Rectal smooth muscle tissue (tissue), 1 donor: ENCODE data around the gene PHOSPHO1.
"Not testable (repeated sequence)": the region's sequence is repeated elsewhere in the genome, so short reads cannot be mapped to it uniquely, and the experiment has no call there.

Experiments used
- H3K27ac ChIP-seq: one replicate; pipeline ENCODE4 v1.7.0; 2013; ENCODE audit warnings: low read depth, low read length, inconsistent platforms
- H3K27me3 ChIP-seq: one replicate; pipeline ENCODE4 v1.7.0; 2013; ENCODE audit warnings: low read length; ENCODE audit not compliant: control insufficient read depth, insufficient read depth
- H3K36me3 ChIP-seq: one replicate; pipeline ENCODE4 v1.7.0; 2013; ENCODE audit warnings: low read length; ENCODE audit not compliant: control insufficient read depth, insufficient read depth
- H3K4me1 ChIP-seq: one replicate; pipeline ENCODE4 v1.7.0; 2013; ENCODE audit warnings: low read length; ENCODE audit not compliant: control insufficient read depth, insufficient read depth
- H3K4me3 ChIP-seq: one replicate; pipeline ENCODE4 v1.7.0; 2013; ENCODE audit warnings: low read length
- H3K9ac ChIP-seq: one replicate; pipeline ENCODE4 v1.7.0; 2013; ENCODE audit warnings: low read length

PHOSPHO1 gene, protein sequence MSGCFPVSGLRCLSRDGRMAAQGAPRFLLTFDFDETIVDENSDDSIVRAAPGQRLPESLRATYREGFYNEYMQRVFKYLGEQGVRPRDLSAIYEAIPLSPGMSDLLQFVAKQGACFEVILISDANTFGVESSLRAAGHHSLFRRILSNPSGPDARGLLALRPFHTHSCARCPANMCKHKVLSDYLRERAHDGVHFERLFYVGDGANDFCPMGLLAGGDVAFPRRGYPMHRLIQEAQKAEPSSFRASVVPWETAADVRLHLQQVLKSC

GRCh38 chr17:49230636-49231562 is at the start of gene PHOSPHO1:
PHOSPHO1 (minus strand) TSS chr17:49230787; CDS start chr17:49226691, 4,096 bp downstream.
- Histone ChIP-seq H3K27me3 (peaks cover 8% of the 10 kb centered on the region), H3K4me3 (peak within 1 kb of the TSS; percentile 85), H3K4me1 (no peaks in the 10 kb centered on the region), H3K27ac (no peak within 1 kb of the TSS), H3K36me3 (no peaks in the 10 kb centered on the region), H3K9ac (peak within 1 kb of the TSS; percentile 43)

- Histone ChIP-seq H3K27me3 (no peaks in the 10 kb centered on the region), H3K9ac (no peak overlapping the region), H3K4me3 (no peak overlapping the region)
Measured at GRCh38 chr17:49280061-49280460, 49.5 kb upstream of the PHOSPHO1 start.

GRCh38 chr17:49279263-49280015 is 48.9 kb upstream of the PHOSPHO1 start:
- H3K4me1 ChIP-seq, H3K27ac ChIP-seq, H3K27me3 ChIP-seq, H3K36me3 ChIP-seq, H3K4me3 ChIP-seq, H3K9ac ChIP-seq: not testable (repeated sequence)

More at GRCh38 chr17:49280061-49280460, 49.5 kb upstream of the PHOSPHO1 start:
- H3K27ac ChIP-seq = no peak overlapping the region
- H3K36me3 ChIP-seq = no peaks in the 10 kb centered on the region
- H3K4me1 ChIP-seq = no peaks in the 10 kb centered on the region

- no peak overlapping the region for H3K9ac ChIP-seq
- H3K27ac ChIP-seq = no peak overlapping the region
- no peak overlapping the region for H3K4me3 ChIP-seq
- no peaks in the 10 kb centered on the region for H3K27me3 ChIP-seq
- H3K36me3 ChIP-seq = no peaks in the 10 kb centered on the region
- no peaks in the 10 kb centered on the region for H3K4me1 ChIP-seq
Measured at GRCh38 chr17:49278076-49278475, 47.5 kb upstream of the PHOSPHO1 start.

DNA sequence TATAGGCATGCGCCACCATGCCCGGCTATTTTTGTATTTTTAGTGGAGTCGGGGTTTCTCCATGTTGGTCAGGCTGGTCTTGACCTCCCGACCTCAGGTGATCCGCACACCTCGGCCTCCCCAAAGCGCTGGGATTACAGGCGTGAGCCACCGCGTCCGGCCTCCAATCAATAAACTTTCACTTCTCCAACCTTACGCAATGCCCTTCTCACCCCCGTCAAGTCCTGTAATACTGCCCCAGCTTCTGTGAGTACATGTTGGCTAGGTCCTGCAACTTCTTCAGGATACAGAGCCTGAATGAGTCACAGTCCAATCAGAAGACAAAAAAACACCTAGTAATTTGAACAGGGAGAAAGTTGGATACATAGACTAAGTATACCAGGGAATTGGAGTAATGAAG is 47.1 kb upstream of the PHOSPHO1 start:
- Histone ChIP-seq H3K36me3 (no peaks in the 10 kb centered on the region), H3K27ac (no peak overlapping the region), H3K4me3 (no peak overlapping the region), H3K4me1 (no peaks in the 10 kb centered on the region), H3K9ac (no peak overlapping the region), H3K27me3 (no peaks in the 10 kb centered on the region)

DNA sequence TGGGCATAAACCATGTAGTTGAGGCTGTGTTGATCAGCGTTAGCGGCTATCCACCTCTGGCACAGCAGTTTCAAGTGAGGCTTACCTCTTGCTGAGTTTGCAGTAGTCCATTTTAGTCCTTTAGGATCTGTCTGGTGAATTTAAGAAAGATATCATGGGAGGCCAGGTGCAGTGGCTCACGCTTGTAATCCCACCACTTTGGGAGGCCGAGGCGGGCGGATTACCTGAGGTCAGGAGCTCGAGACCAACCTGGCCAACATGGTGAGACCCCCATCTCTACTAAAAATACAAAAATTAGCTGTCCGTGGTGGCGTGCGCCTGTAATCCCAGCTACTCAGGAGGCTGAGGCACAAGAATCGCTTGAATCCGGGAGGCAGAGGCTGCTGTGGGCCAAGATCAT is 45.4 kb upstream of the PHOSPHO1 start:
- H3K4me1 ChIP-seq, H3K9ac ChIP-seq, H3K27ac ChIP-seq, H3K4me3 ChIP-seq, H3K27me3 ChIP-seq, H3K36me3 ChIP-seq: not testable (repeated sequence)

DNA sequence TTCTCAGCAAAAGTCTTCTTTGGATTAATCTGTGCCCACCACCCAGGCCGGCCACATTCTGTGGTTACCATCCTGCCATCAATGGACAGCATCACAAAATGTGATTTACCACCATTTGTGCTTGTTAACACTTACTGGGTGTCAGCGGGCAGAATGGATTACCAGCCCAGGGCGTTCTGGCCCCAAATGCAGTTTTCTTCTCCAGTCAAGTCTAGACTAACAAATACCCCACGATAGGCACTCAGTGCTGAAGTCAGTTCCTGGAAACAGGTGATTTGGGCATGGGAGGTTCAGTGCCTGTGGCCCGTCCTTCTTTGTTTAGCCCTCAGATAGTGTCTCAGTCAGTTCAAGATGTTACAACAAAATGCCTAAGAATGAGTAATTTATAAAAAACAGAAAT is 38.8 kb upstream of the PHOSPHO1 start:
- Histone ChIP-seq H3K27ac (no peak overlapping the region), H3K9ac (no peak overlapping the region), H3K4me3 (no peak overlapping the region), H3K4me1 (no peaks in the 10 kb centered on the region), H3K27me3 (no peaks in the 10 kb centered on the region), H3K36me3 (no peaks in the 10 kb centered on the region)

DNA sequence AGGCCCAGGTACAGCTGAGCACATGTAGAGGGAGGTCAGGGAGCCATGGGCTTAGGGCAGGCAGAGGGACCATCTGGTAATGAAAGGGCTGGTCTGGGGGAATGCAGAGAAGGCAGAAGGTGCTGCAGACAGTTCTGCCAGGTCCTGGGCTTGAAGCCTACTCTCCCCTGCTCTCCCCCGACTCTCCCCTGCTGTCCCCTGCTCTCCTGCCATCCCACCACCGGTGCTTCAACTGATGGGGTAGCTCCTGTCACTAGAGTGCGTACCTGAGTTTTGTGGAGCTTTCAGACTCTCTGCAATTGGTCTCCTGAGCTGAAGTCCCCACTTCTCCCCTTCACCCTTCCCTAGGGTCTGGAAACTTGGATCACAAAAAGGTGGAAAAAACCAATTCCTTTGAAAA is 37.3 kb upstream of the PHOSPHO1 start:
- Histone ChIP-seq H3K36me3 (no peaks in the 10 kb centered on the region), H3K9ac (no peak overlapping the region), H3K27me3 (no peaks in the 10 kb centered on the region), H3K4me3 (no peak overlapping the region), H3K4me1 (no peaks in the 10 kb centered on the region), H3K27ac (no peak overlapping the region)

DNA sequence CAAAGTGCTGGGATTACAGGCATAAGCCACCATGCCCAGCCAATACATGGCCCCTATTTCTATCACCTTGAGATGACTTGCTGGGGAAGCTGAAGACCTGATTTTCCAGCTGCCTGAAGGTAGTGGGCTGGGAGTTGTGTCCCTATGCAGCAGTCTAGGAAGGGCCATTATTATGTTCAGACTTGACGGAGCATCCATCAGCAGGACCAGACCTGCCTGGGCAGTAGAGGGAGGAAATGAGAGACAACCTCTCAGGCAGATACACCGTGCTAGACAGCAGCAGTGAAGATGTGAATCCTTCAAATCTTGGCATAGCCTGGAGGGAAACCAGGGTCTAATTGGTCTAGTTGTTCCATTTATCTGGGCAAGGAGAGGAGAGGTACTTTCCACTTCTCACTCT is 35.6 kb upstream of the PHOSPHO1 start:
- H3K4me3 ChIP-seq = no peak overlapping the region
- no peaks in the 10 kb centered on the region for H3K27me3 ChIP-seq
- no peaks in the 10 kb centered on the region for H3K4me1 ChIP-seq
- no peaks in the 10 kb centered on the region for H3K36me3 ChIP-seq
- H3K9ac ChIP-seq = no peak overlapping the region
- H3K27ac ChIP-seq = no peak overlapping the region

DNA sequence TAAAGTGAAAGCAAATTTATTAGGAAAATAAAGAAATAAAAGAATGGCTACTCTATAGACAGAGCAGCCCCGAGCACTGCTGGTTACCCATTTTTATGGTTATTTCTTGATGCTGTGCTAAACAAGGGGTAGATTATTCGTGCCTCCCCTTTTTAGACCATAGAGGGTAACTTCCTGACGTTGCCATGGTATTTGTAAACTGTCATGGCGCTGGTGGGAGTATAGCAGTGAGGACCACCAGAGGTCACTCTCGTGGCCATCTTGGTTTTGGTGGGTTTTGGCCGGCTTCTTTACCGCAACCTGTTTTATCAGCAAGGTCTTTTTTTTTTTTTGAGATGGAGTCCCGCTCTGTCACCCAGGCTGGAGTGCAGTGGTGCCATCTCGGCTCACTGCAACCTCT is 31.0 kb upstream of the PHOSPHO1 start:
- not testable (repeated sequence) for H3K27me3 ChIP-seq, H3K36me3 ChIP-seq, H3K27ac ChIP-seq, H3K4me3 ChIP-seq, H3K4me1 ChIP-seq, H3K9ac ChIP-seq

- no peak overlapping the region for H3K9ac ChIP-seq
- peak overlapping the region; percentile 64 for H3K4me3 ChIP-seq
- no peaks in the 10 kb centered on the region for H3K27me3 ChIP-seq
- no peak overlapping the region for H3K27ac ChIP-seq
- no peaks in the 10 kb centered on the region for H3K36me3 ChIP-seq
- no peaks in the 10 kb centered on the region for H3K4me1 ChIP-seq
Measured at GRCh38 chr17:49260817-49261291, 30.3 kb upstream of the PHOSPHO1 start.
